Neutrophil (primary cell): ENCODE measurements around the gene KRT38.
A peak's percentile ranks its signal among the peaks of the same experiment; 100 is the strongest.

Experiments
- H3K27ac ChIP-seq: fragments of 200-600 bp; sonication (generic); 2 replicates; pipeline ENCODE4 v1.5.1; 2016; ENCODE audit warnings: mild to moderate bottlenecking, moderate library complexity
- H3K27me3 ChIP-seq: fragments of 200-600 bp; sonication (generic); 2 replicates; pipeline ENCODE4 v1.6.0; 2016; ENCODE audit warnings: mild to moderate bottlenecking
- H3K36me3 ChIP-seq: fragments of 200-600 bp; sonication (generic); 2 replicates; pipeline ENCODE4 v1.5.1; 2017
- H3K4me1 ChIP-seq, 2 experiments: fragments of 200-600 bp in 1 of 2; sonication (generic) in 1 of 2; 1 replicate in 1 of 2; 2 replicates in 1 of 2; pipeline versions ENCODE4 v1.5.1 to v1.6.1; 2013 to 2016; ENCODE audit warnings: low read depth in 1 of 2, low read length in 1 of 2, mild to moderate bottlenecking in 1 of 2, moderate library complexity in 1 of 2; ENCODE audit not compliant: control insufficient read depth in 1 of 2, insufficient read depth in 1 of 2
- H3K4me3 ChIP-seq, 2 experiments: fragments of 200-600 bp in 1 of 2; sonication (generic) in 1 of 2; 1 replicate in 1 of 2; 2 replicates in 1 of 2; pipeline ENCODE4 v1.5.1; 2013 to 2016; ENCODE audit warnings: low read depth in 1 of 2, low read length in 1 of 2, mild to moderate bottlenecking in 1 of 2, moderate library complexity in 1 of 2
- H3K9me3 ChIP-seq: fragments of 200-600 bp; sonication (generic); 2 replicates; pipeline ENCODE4 v1.5.1; 2016
- TF ChIP-seq, protein P1 (sequence below): fragments of 200-600 bp; sonication (generic); IDR thresholded peaks from 2 replicates; pipeline ENCODE4 v1.5.1; 2016; ENCODE audit warnings: antibody characterized with exemption

KRT38 gene

GRCh38 chr17:41439375-41439774 is 1.4 kb downstream of the KRT38 start:
- Histone ChIP-seq H3K27me3 (peaks cover 20% of the 10 kb centered on the region), H3K27ac (peak overlapping the region; percentile 47), H3K4me1 (peaks cover 5 to 21% of the 10 kb centered on the region in 2 experiments), H3K36me3 (no peaks in the 10 kb centered on the region), H3K9me3 (no peaks in the 10 kb centered on the region), H3K4me3 (no peak overlapping the region)
- TF ChIP-seq, protein P1, sequence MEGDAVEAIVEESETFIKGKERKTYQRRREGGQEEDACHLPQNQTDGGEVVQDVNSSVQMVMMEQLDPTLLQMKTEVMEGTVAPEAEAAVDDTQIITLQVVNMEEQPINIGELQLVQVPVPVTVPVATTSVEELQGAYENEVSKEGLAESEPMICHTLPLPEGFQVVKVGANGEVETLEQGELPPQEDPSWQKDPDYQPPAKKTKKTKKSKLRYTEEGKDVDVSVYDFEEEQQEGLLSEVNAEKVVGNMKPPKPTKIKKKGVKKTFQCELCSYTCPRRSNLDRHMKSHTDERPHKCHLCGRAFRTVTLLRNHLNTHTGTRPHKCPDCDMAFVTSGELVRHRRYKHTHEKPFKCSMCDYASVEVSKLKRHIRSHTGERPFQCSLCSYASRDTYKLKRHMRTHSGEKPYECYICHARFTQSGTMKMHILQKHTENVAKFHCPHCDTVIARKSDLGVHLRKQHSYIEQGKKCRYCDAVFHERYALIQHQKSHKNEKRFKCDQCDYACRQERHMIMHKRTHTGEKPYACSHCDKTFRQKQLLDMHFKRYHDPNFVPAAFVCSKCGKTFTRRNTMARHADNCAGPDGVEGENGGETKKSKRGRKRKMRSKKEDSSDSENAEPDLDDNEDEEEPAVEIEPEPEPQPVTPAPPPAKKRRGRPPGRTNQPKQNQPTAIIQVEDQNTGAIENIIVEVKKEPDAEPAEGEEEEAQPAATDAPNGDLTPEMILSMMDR, result no peak

DNA sequence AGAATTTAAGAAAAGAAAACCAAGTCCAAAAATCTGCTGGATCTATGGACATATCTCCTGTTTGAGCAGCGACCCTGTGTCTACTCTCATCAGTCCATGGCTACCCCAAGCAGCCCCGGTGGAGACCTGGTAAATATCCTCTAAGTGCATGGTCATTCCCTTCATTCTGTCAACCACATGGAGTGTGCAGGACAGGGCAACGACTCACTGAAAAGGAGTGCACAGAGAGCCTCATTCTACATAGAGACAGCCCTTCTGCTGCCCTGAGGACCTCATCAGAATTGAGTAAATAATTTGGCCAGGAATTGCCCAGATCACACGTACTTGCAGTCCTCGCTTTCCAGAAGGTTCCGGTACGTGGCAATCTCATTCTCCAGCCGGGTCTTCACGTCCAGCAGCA is 3.0 kb downstream of the KRT38 start:
- H3K4me3 ChIP-seq, result no peak overlapping the region
- TF ChIP-seq, protein P1, result no peak
- no peaks in the 10 kb centered on the region for H3K9me3 ChIP-seq
- H3K27ac ChIP-seq, result no peak overlapping the region
- no peaks in the 10 kb centered on the region for H3K36me3 ChIP-seq
- peaks cover 7% of the 10 kb centered on the region for H3K27me3 ChIP-seq
- peaks cover 5 to 23% of the 10 kb centered on the region in 2 experiments for H3K4me1 ChIP-seq

DNA sequence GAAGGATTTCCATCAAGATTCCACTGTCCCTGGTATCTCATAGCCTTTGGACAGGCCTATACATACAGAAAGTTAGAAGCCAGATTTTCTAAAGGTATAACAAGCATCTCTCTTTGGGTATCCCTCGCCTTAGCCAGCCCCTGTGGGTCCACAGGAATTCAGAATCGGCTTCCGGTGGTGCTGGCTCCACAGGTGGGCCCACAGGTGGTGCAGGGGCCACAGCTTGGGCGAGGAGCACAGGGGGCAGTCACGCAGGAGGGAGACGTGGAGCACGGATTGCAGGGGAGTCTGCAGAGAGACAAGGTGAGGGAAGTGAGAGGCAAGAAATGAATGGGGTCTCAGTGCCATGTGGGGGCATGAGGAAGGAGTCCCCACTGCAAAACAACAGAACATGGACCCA is 3.5 kb downstream of the KRT38 start:
- Histone ChIP-seq H3K9me3 (no peaks in the 10 kb centered on the region), H3K4me3 (no peak overlapping the region), H3K27me3 (peaks cover 2% of the 10 kb centered on the region), H3K4me1 (peaks cover 5 to 28% of the 10 kb centered on the region in 2 experiments), H3K36me3 (no peaks in the 10 kb centered on the region), H3K27ac (no peak overlapping the region)
- TF ChIP-seq, protein P1, result no peak

- TF ChIP-seq, protein P1, result no peak
- Histone ChIP-seq H3K9me3 (no peaks in the 10 kb centered on the region), H3K36me3 (no peaks in the 10 kb centered on the region), H3K4me3 (no peak overlapping the region), H3K4me1 (peaks cover 3 to 18% of the 10 kb centered on the region in 2 experiments), H3K27me3 (peaks cover 14% of the 10 kb centered on the region), H3K27ac (no peak overlapping the region)
Measured at GRCh38 chr17:41434415-41434814, 6.4 kb downstream of the KRT38 start.

GRCh38 chr17:41434005-41434404 is 6.8 kb downstream of the KRT38 start:
- no peak overlapping the region for H3K4me3 ChIP-seq

More at GRCh38 chr17:41434005-41434404, 6.8 kb downstream of the KRT38 start:
- Histone ChIP-seq H3K27ac (no peak overlapping the region), H3K4me1 (peaks cover 0 to 14% of the 10 kb centered on the region in 2 experiments), H3K27me3 (peaks cover 14% of the 10 kb centered on the region), H3K36me3 (no peaks in the 10 kb centered on the region), H3K9me3 (no peaks in the 10 kb centered on the region)
- TF ChIP-seq, protein P1, result no peak
